Pons (tissue), 1 donor: ENCODE measurements around the gene TBC1D24.
A peak's percentile ranks its signal among the peaks of the same experiment; 100 is the strongest.
"Not testable (repeated sequence)": the region's sequence is repeated elsewhere in the genome, so short reads cannot be mapped to it uniquely, and the experiment has no call there.

Experiments
- DNase-seq: peaks from one replicate; pipeline ENCODE4 v3.0.0-alpha.2; 2016; ENCODE audit warnings: low spot score

Gene TBC1D24

DNA sequence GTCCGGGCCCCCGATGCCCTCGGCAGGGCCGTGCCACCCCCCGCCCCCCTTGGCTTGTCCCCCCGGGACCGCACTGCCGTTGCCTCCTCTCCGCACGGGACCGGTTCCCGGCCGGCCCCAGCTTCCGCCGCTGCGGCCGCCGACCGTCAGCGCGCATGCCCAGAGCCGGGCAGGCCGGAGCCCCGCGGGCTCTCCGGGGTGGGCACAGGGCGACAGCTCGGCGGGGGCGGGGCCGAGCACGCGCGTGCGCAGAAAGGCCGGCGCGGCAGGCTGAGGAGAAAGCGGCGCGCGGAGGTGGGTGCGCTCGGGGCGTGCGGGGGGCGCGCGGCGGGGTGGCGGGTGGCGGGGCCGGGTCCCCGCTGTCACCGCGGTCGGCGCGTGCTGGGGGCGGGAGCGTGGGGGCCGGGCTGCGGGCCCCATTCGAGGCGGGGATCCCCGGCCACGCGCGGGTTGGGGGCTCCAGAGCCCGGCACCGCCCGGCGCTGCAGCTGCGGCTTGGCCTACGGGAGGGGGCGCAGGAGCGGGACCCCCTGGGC, at the start of gene TBC1D24:
Gene TBC1D24, plus strand, starts transcription at position 251 of the 536 bp plus-strand sequence. CDS start 21,022 bp downstream, outside the sequence.
- DNase-seq = peak; percentile 69

DNA sequence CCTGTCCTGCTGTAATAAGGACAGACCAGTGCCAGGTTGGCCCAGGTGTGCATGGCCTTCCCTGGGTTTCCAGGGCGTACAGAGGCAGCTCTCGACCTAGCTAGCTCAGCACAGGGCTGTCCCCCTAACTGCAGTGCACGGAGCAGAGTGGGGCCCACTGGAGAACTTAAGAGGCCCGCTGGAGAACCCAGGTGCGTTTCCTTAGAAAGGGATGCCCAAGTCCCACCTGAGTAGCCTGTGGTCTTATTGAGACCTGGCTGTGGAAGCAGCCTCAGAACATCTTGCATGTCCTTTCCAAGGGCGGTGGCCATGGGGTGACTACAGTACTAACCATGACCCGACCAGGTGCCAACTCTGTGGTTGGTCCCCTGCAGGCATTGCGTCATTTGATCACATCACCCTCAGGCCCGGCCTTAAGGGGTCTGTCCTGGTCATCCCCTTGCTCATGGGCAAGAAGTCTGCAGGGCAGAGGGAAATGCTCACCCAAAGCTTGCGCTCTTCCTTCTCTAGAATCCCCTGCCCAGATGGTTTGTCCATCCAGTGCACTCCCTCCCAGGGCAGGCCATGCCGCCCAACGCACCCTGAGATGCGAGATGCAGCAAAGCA, 49.0 kb upstream of the TBC1D24 start:
- no peak for DNase-seq

- DNase-seq = no peak
Measured at GRCh38 chr16:2426941-2427361, 48.0 kb upstream of the TBC1D24 start.

DNA sequence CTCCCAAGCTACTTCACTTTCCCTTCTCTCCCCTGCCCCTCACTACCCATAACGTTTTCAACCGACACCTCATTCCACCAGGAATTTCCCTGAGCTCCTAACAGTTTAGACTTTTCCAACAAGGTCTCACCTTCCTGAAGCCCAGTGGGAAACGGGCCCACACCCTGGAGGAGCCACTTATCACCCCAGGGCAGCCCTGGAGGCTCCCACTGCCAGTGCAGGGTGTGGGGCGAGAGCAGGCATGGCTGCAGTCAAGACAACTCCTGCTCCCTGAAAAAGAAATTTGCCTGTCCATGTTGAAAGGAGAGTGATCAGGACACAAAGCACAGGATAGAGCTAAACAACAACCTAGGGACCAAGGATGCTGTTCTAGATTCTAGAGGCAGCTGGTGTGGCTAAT, 47.4 kb upstream of the TBC1D24 start:
- no peak for DNase-seq

DNA sequence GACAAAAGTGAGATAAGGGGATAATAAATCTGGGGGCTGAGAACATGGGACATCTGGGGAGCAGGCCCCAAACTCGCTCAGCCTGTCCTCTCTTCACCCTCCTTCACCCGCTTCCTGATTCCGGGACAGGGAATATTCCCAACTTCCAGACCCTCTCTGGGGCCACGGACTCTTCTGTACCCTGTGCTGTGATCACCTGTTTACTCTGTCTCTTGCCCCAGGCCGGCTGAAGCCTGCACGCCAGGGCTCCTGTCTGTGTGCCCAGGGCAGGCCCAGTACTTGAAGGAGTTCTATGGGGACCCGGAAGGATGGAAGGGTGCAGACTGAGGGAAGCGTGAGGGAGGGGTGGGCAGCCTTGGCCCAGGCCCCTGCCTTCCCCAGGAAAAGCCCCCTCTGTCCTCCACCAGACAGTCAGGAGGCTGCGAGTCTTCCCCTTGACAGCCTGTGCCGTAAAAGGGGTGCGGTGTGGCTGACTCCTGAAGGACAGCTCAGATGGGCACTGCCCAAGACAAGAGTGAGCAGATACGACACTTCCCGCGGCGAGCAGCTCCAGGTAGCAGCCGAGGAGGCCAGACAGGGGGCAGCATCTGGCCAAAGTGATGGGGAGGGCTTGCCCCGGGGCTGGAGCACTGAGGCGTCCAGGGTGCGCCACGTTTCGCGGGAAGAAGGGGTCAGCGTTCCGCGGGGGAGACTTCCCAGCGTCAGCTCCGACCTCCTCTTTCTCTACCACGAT, 46.7 kb upstream of the TBC1D24 start:
- DNase-seq = no peak

GRCh38 chr16:2428784-2429033, 46.2 kb upstream of the TBC1D24 start:
- no peak for DNase-seq

DNA sequence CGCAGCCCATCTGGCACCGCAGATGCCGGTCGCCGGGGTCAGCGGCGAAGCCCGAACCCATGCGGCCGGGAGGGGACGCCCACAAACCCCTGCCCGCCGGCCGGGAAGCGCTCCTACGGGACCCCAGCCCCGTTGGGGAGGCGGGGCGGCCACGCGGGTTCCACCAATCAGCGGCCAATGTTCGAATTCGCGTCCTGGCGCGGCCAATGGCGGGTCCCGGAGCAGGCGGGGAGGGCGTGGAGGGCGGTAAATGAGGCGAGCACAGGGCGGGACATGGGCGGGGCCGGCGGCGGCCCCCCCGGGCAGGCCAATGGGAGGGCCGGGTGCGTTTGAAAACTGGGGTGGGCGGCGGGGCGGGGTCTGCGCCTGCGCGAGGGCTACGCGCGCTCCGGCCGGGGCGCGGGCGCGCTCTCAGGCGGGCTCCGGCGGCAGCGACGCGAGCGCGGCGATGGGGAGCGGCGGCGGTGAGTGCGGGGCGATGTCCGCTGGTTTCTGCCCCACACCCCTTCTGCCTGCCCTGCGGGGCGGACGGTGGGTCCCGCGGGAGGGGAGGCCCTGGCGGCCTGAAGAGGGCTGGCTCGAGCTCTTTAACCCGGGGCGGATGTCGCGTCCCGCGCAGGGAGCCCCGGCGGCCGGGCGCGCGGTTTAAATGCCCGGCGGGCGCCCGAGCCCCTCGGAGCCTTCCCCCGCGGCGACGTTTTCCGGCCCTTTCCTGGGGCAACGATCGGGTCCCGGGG, 45.7 kb upstream of the TBC1D24 start, which contains the start of gene CCNF:
Gene CCNF, plus strand, starts transcription at position 414 of the 737 bp plus-strand sequence. Its CDS starts 35 bp downstream, at position 449.
- peak; percentile 93 for DNase-seq

GRCh38 chr16:2429771-2430663, 44.9 kb upstream of the TBC1D24 start:
- peak; percentile 14 for DNase-seq

DNA sequence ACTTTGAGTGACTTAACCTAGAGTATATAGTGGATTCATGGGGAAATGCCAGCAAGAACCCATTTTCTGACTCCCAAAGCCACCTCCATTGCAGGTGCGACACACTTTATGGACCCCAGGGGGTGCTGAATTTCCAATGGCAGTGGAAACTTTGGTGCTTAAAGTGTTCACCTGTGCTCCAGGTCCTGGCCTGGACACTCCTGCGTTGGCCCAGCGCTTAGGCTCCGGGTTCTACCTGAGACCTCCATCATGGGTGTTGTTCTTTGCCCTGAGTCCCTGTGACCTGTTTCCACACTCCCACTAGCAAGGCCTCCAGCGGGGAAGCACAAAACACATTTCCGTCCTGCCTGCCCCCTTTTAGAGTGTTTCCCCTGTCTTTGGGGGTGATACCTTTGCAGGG, 42.6 kb upstream of the TBC1D24 start:
- no peak for DNase-seq

DNA sequence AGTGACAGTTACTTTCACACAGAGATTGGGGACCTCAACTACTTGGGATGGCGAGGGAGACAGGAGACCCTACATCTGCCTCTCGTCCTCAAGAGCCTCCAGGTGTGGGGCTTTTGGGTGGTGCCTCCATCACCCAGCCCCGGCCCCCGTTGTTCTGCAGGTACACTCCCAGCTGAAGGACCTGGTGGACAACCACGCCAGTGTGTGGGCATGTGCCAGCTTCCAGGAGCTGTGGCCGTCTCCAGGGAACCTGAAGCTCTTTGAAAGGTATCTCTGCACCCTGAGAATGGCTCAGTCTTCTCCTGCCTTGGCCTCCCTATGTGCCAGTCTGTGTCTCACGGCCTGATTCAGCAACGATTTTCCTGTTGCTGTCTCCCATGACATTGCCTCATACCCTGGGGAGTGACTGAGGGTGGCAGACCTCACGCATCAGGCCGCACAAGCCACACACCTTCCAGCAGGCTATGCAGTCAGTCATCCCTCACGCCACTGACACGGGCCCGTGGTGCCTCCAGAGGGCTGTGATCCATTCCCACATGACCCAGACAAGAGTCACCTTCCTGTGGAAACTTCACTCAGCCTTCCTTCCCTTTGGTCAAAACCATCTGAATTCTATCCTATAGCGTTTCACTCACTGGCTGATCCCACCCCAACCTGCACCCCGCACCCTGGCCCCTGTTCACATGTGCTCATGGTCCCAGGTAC, 42.0 kb upstream of the TBC1D24 start:
- no peak for DNase-seq

DNA sequence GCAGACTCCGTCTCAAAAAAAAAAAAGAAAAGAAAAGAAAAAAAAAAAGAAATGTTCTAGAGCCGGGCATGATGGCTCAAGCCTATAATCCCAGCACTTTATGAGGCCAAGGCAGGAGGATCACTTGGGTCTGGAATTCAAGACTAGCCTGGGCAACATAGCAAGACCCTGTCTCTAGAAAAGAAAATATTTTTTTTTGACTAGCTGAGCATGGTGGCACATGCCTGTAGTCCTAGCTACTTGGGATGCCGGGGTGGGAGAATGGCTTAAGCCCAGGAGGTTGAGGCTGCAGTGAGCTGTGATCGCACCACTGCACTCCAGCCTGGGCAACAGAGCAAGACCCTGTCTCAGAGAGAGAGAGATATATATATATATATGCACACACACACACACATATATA, 39.7 kb upstream of the TBC1D24 start:
- not testable (repeated sequence) for DNase-seq

DNA sequence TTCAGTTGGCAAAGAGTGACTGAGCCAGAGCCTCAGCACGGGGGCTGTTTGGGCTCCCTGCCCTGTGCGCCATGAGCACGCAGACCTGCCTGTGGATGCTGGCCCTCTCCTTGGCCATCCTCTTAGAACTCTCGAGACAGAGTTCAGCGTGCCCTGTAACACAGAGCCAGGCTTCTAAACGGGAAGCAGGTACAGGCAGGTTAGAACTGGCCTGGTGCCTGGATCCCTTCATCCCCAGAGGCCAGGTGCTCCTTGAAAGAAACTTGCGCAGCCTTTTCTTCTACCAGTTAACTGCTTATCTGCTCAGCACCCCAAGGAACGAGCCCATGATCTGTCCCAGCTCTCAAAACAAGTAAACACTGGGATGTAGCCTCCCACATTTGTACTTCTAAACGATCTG, 38.8 kb upstream of the TBC1D24 start:
- no peak for DNase-seq

DNA sequence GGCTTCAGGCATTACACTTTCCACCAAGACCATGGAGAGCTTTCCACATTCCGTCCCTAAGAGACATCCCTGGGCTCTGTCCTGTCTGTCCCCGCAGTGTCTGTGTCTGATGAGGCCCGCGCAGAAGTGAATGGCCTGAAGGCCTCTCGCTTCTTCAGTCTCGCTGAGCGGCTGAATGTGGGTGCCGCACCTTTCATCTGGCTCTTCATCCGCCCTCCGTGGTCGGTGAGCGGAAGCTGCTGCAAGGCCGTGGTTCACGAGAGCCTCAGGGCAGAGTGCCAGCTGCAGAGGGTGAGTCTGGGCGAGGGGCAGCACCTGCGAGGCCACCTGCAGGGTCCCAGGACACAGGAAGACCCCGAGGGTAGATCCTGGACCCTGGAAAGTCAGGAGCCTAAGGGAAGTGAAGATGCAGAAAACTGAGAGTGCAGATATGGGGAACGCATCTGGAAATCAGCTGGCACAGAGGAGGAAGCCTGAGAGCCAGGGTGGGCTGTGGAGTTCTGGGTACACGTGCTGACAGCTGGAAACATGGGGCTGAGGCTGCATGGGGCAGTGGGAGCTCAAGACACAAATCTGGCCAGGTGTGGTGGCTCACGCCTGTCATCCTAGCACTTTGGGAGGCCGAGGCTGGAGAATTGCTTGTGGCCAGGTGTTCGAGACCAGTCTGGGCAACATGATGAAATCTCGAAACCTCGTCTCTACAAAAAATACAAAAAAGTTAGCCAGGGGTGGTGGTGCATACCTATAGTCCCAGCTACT, 37.7 kb upstream of the TBC1D24 start:
- DNase-seq = no peak

DNA sequence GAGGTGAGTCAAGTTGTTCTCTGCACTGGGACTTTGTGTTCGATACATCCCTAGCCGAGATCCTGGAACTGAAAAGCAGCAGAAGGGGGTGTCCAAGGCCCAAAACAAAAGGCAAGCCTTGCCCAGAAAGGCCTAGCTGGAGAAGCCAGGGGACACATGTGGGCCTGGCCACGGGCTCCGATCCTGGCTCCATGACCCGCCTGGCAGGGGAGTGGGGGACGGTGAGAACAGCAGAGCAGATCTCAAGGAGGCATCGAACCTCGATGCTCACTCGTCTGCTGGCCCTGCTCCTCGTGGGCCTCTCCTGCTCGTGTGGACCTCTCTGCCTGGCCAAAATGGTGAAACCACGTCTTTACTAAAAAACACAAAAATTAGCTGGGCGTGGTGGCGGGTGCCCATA, 36.8 kb upstream of the TBC1D24 start:
- DNase-seq = no peak

- DNase-seq = no peak
Measured at GRCh38 chr16:2439598-2439997, 35.3 kb upstream of the TBC1D24 start.

GRCh38 chr16:2441143-2441804, 33.7 kb upstream of the TBC1D24 start:
- not testable (repeated sequence) for DNase-seq

DNA sequence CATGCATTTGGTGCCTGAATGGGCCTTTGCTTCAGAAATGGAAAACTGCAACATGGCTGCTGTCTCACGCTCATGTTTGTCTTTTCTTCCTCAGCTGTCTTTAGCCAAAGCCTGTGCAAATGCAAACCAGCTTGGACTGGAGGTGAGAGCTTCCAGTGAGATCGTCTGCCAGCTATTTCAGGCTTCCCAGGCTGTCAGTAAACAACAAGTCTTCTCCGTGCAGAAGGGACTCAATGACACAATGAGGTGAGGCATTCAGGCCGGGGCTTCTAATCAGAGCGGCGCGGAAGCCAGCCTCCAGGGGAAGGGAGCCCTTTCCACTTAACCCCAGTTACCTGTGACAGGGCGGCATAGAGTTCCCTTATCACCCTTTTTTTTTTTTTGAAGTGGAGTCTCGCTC, 31.4 kb upstream of the TBC1D24 start:
- DNase-seq = no peak

GRCh38 chr16:2447920-2448583, 26.9 kb upstream of the TBC1D24 start:
- no peak for DNase-seq

GRCh38 chr16:2449118-2449517, 25.8 kb upstream of the TBC1D24 start:
- DNase-seq = no peak
